ENCODE results near the gene SYCP1.
"Not testable (repeated sequence)": the region's sequence is repeated elsewhere in the genome, so short reads cannot be mapped to it uniquely, and the experiment has no call there.

Gene SYCP1

GRCh38 chr1:114854693-114855320, at the start of gene SYCP1:
SYCP1 (plus strand) TSS chr1:114854863; CDS start chr1:114855465, 602 bp downstream.
- H3K9me3 ChIP-seq (ENCODE audit: control insufficient read depth, low read length) = no peaks in the 10 kb centered on the region
- H3K4me3 ChIP-seq (ENCODE audit: low read length) = no peak within 1 kb of the TSS
- peaks cover 23% of the 10 kb centered on the region for H3K27me3 ChIP-seq (ENCODE audit: control insufficient read depth, insufficient read depth, low read length)
- no peaks in the 10 kb centered on the region for H3K36me3 ChIP-seq (ENCODE audit: control insufficient read depth, insufficient read depth, low read length)
- peaks cover 6% of the 10 kb centered on the region for H3K4me1 ChIP-seq (ENCODE audit: control insufficient read depth, insufficient read depth, low read length)
- H3K9ac ChIP-seq (ENCODE audit: low read length) = no peak within 1 kb of the TSS

GRCh38 chr1:114819869-114820268, 34.8 kb upstream of the SYCP1 start:
- Histone ChIP-seq H3K9me3 (ENCODE audit: control insufficient read depth, low read length) (no peaks in the 10 kb centered on the region), H3K4me1 (ENCODE audit: control insufficient read depth, insufficient read depth, low read length) (no peaks in the 10 kb centered on the region), H3K9ac (ENCODE audit: low read length) (no peak overlapping the region), H3K36me3 (ENCODE audit: control insufficient read depth, insufficient read depth, low read length) (no peaks in the 10 kb centered on the region), H3K27me3 (ENCODE audit: control insufficient read depth, insufficient read depth, low read length) (no peaks in the 10 kb centered on the region), H3K4me3 (ENCODE audit: low read length) (no peak overlapping the region)

- H3K9me3 ChIP-seq (ENCODE audit: control insufficient read depth, low read length) = no peaks in the 10 kb centered on the region
- H3K9ac ChIP-seq (ENCODE audit: low read length) = no peak overlapping the region
- H3K36me3 ChIP-seq (ENCODE audit: control insufficient read depth, insufficient read depth, low read length) = no peaks in the 10 kb centered on the region
Observed at GRCh38 chr1:114820392-114820791, 34.3 kb upstream of the SYCP1 start.

GRCh38 chr1:114821978-114822377, 32.7 kb upstream of the SYCP1 start:
- H3K36me3 ChIP-seq (ENCODE audit: control insufficient read depth, insufficient read depth, low read length) = no peaks in the 10 kb centered on the region
- H3K9ac ChIP-seq (ENCODE audit: low read length) = no peak overlapping the region
- H3K4me1 ChIP-seq (ENCODE audit: control insufficient read depth, insufficient read depth, low read length) = no peaks in the 10 kb centered on the region
- H3K27me3 ChIP-seq (ENCODE audit: control insufficient read depth, insufficient read depth, low read length) = no peaks in the 10 kb centered on the region
- no peaks in the 10 kb centered on the region for H3K9me3 ChIP-seq (ENCODE audit: control insufficient read depth, low read length)
- no peak overlapping the region for H3K4me3 ChIP-seq (ENCODE audit: low read length)

More at GRCh38 chr1:114820392-114820791, 34.3 kb upstream of the SYCP1 start:
- no peaks in the 10 kb centered on the region for H3K27me3 ChIP-seq (ENCODE audit: control insufficient read depth, insufficient read depth, low read length)
- H3K4me3 ChIP-seq (ENCODE audit: low read length) = no peak overlapping the region
- H3K4me1 ChIP-seq (ENCODE audit: control insufficient read depth, insufficient read depth, low read length) = no peaks in the 10 kb centered on the region

- Histone ChIP-seq H3K9ac (ENCODE audit: low read length) (no peak overlapping the region), H3K36me3 (ENCODE audit: control insufficient read depth, insufficient read depth, low read length) (no peaks in the 10 kb centered on the region), H3K4me3 (ENCODE audit: low read length) (no peak overlapping the region)
Observed at GRCh38 chr1:114828251-114828650, 26.4 kb upstream of the SYCP1 start.

GRCh38 chr1:114830075-114830474, 24.6 kb upstream of the SYCP1 start:
- H3K36me3 ChIP-seq (ENCODE audit: control insufficient read depth, insufficient read depth, low read length) = not testable (repeated sequence)

More at GRCh38 chr1:114828251-114828650, 26.4 kb upstream of the SYCP1 start:
- Histone ChIP-seq H3K27me3 (ENCODE audit: control insufficient read depth, insufficient read depth, low read length) (no peaks in the 10 kb centered on the region), H3K9me3 (ENCODE audit: control insufficient read depth, low read length) (no peaks in the 10 kb centered on the region), H3K4me1 (ENCODE audit: control insufficient read depth, insufficient read depth, low read length) (no peaks in the 10 kb centered on the region)

GRCh38 chr1:114831276-114831994, 23.2 kb upstream of the SYCP1 start:
- H3K4me1 ChIP-seq (ENCODE audit: control insufficient read depth, insufficient read depth, low read length) = no peaks in the 10 kb centered on the region
- H3K9ac ChIP-seq (ENCODE audit: low read length) = no peak overlapping the region
- H3K27me3 ChIP-seq (ENCODE audit: control insufficient read depth, insufficient read depth, low read length) = no peaks in the 10 kb centered on the region
- H3K36me3 ChIP-seq (ENCODE audit: control insufficient read depth, insufficient read depth, low read length) = no peaks in the 10 kb centered on the region
- no peak overlapping the region for H3K4me3 ChIP-seq (ENCODE audit: low read length)
- no peaks in the 10 kb centered on the region for H3K9me3 ChIP-seq (ENCODE audit: control insufficient read depth, low read length)

More at GRCh38 chr1:114830075-114830474, 24.6 kb upstream of the SYCP1 start:
- H3K4me1 ChIP-seq (ENCODE audit: control insufficient read depth, insufficient read depth, low read length); H3K9ac ChIP-seq (ENCODE audit: low read length); H3K27me3 ChIP-seq (ENCODE audit: control insufficient read depth, insufficient read depth, low read length); H3K9me3 ChIP-seq (ENCODE audit: control insufficient read depth, low read length); H3K4me3 ChIP-seq (ENCODE audit: low read length): not testable (repeated sequence)

- no peaks in the 10 kb centered on the region for H3K9me3 ChIP-seq (ENCODE audit: control insufficient read depth, low read length)
- no peak overlapping the region for H3K4me3 ChIP-seq (ENCODE audit: low read length)
- no peaks in the 10 kb centered on the region for H3K36me3 ChIP-seq (ENCODE audit: control insufficient read depth, insufficient read depth, low read length)
- H3K4me1 ChIP-seq (ENCODE audit: control insufficient read depth, insufficient read depth, low read length) = no peaks in the 10 kb centered on the region
- no peak overlapping the region for H3K9ac ChIP-seq (ENCODE audit: low read length)
- H3K27me3 ChIP-seq (ENCODE audit: control insufficient read depth, insufficient read depth, low read length) = no peaks in the 10 kb centered on the region
Observed at GRCh38 chr1:114832057-114832456, 22.6 kb upstream of the SYCP1 start.

- no peaks in the 10 kb centered on the region for H3K27me3 ChIP-seq (ENCODE audit: control insufficient read depth, insufficient read depth, low read length)
- H3K4me3 ChIP-seq (ENCODE audit: low read length) = no peak overlapping the region
- H3K9ac ChIP-seq (ENCODE audit: low read length) = no peak overlapping the region
- H3K9me3 ChIP-seq (ENCODE audit: control insufficient read depth, low read length) = no peaks in the 10 kb centered on the region
- H3K36me3 ChIP-seq (ENCODE audit: control insufficient read depth, insufficient read depth, low read length) = no peaks in the 10 kb centered on the region
- H3K4me1 ChIP-seq (ENCODE audit: control insufficient read depth, insufficient read depth, low read length) = no peaks in the 10 kb centered on the region
Observed at GRCh38 chr1:114833421-114833820, 21.2 kb upstream of the SYCP1 start.

GRCh38 chr1:114844270-114844669, 10.4 kb upstream of the SYCP1 start:
- H3K4me1 ChIP-seq (ENCODE audit: control insufficient read depth, insufficient read depth, low read length) = no peaks in the 10 kb centered on the region
- no peak overlapping the region for H3K4me3 ChIP-seq (ENCODE audit: low read length)
- H3K27me3 ChIP-seq (ENCODE audit: control insufficient read depth, insufficient read depth, low read length) = no peaks in the 10 kb centered on the region
- no peaks in the 10 kb centered on the region for H3K9me3 ChIP-seq (ENCODE audit: control insufficient read depth, low read length)
- no peak overlapping the region for H3K9ac ChIP-seq (ENCODE audit: low read length)
- H3K36me3 ChIP-seq (ENCODE audit: control insufficient read depth, insufficient read depth, low read length) = no peaks in the 10 kb centered on the region

GRCh38 chr1:114853584-114853983, 1.1 kb upstream of the SYCP1 start:
- H3K27me3 ChIP-seq (ENCODE audit: control insufficient read depth, insufficient read depth, low read length) = peaks cover 23% of the 10 kb centered on the region
- no peaks in the 10 kb centered on the region for H3K9me3 ChIP-seq (ENCODE audit: control insufficient read depth, low read length)
- H3K9ac ChIP-seq (ENCODE audit: low read length) = no peak overlapping the region
- H3K4me1 ChIP-seq (ENCODE audit: control insufficient read depth, insufficient read depth, low read length) = peaks cover 6% of the 10 kb centered on the region
- no peaks in the 10 kb centered on the region for H3K36me3 ChIP-seq (ENCODE audit: control insufficient read depth, insufficient read depth, low read length)
- no peak overlapping the region for H3K4me3 ChIP-seq (ENCODE audit: low read length)

- no peak overlapping the region for H3K9ac ChIP-seq (ENCODE audit: low read length)
- no peaks in the 10 kb centered on the region for H3K4me1 ChIP-seq (ENCODE audit: control insufficient read depth, insufficient read depth, low read length)
- no peaks in the 10 kb centered on the region for H3K9me3 ChIP-seq (ENCODE audit: control insufficient read depth, low read length)
- H3K27me3 ChIP-seq (ENCODE audit: control insufficient read depth, insufficient read depth, low read length) = no peaks in the 10 kb centered on the region
- H3K36me3 ChIP-seq (ENCODE audit: control insufficient read depth, insufficient read depth, low read length) = no peaks in the 10 kb centered on the region
- H3K4me3 ChIP-seq (ENCODE audit: low read length) = no peak overlapping the region
Observed at GRCh38 chr1:114861384-114861783, 6.7 kb downstream of the SYCP1 start.
